HCT116 (cell line): ENCODE results near the gene HOTAIR.

Source experiments
- CTCF ChIP-seq, 3 experiments: fragments of 200-600 bp in 1 of 3; sonication (generic) in 1 of 3; IDR thresholded peaks in 2 of 3; conservative IDR thresholded peaks in 1 of 3; 2 replicates each; pipeline ENCODE4 v1.5.1; 2012 to 2017; ENCODE audit warnings: low read depth in 2 of 3, low read length in 2 of 3, antibody characterized with exemption in 1 of 3, borderline replicate concordance in 1 of 3, control low read depth in 1 of 3, mild to moderate bottlenecking in 1 of 3, mixed read lengths in 1 of 3, mixed run types in 1 of 3, moderate library complexity in 1 of 3; ENCODE audit not compliant: insufficient read depth in 1 of 3
- POLR2A ChIP-seq: IDR thresholded peaks from 2 replicates; pipeline ENCODE4 v1.7.0; 2011; ENCODE audit warnings: borderline replicate concordance; ENCODE audit not compliant: insufficient read depth, insufficient read length; ENCODE audit errors: extremely low read depth
- RAD21 ChIP-seq: IDR thresholded peaks from 2 replicates; pipeline ENCODE4 v1.6.1; 2012; ENCODE audit warnings: low read depth, mild to moderate bottlenecking
- SP1 ChIP-seq: IDR thresholded peaks from 2 replicates; pipeline ENCODE4 v1.6.1; 2012; ENCODE audit warnings: low read depth

- no peak for TF ChIP-seq POLR2A
- no peak for TF ChIP-seq CTCF (IDR thresholded peaks at IDR 0.05 in 2 of 3, conservative IDR thresholded peaks at IDR 0.05 in 1 of 3; ENCODE audit: borderline replicate concordance in 1 of 3, insufficient read depth in 1 of 3, low read depth in 2 of 3, low read length in 2 of 3)
- no peak for TF ChIP-seq RAD21
- no peak for TF ChIP-seq SP1
These were observed 20.7 kb downstream of the HOTAIR start for GRCh38 chr12:53953831-53954693.
